Astrocyte (in vitro differentiated cells and primary cell): Measurements from ENCODE around the gene RNASE13. TPM values are rescaled to one million over a fixed set of nuclear protein-coding genes. Genes with fewer than 3 reads are reported as not detected.

Experiments used
- DNase-seq: peaks from one replicate; pipeline ENCODE4 v3.0.0-alpha.2; 2010; ENCODE audit warnings: low read depth
- FAIRE-seq: peaks from 2 replicates; lab custom pipeline; 2011; peaks lifted over from hg19 to GRCh38; lab: Jason Lieb, UNC
- H2AFZ ChIP-seq: 2 replicates; pipeline ENCODE4 v1.6.0; 2012; ENCODE audit warnings: low read depth, low read length, inconsistent platforms
- H3K27ac ChIP-seq: 2 replicates; pipeline ENCODE4 v1.5.1; 2011; ENCODE audit warnings: low read depth, low read length, inconsistent platforms
- H3K27me3 ChIP-seq: 2 replicates; pipeline ENCODE4 v1.6.0; 2011; ENCODE audit warnings: low read length, inconsistent platforms; ENCODE audit not compliant: insufficient read depth
- H3K36me3 ChIP-seq: 2 replicates; pipeline ENCODE4 v1.5.1; 2011; ENCODE audit warnings: low read length, inconsistent platforms; ENCODE audit not compliant: insufficient read depth
- H3K4me1 ChIP-seq: 2 replicates; pipeline ENCODE4 v1.5.1; 2011; ENCODE audit warnings: low read length, inconsistent platforms; ENCODE audit not compliant: insufficient read depth
- H3K4me2 ChIP-seq: 2 replicates; pipeline ENCODE4 v1.6.0; 2012; ENCODE audit warnings: low read length, inconsistent platforms
- H3K4me3 ChIP-seq: 2 replicates; pipeline ENCODE4 v1.5.1; 2011; ENCODE audit warnings: low read depth, mild to moderate bottlenecking, low read length, inconsistent platforms; ENCODE audit not compliant: insufficient read depth
- H3K79me2 ChIP-seq: 2 replicates; pipeline ENCODE4 v1.6.0; 2012; ENCODE audit warnings: mild to moderate bottlenecking, low read length, inconsistent platforms; ENCODE audit not compliant: insufficient read depth
- H3K9ac ChIP-seq: 2 replicates; pipeline ENCODE4 v1.6.0; 2012; ENCODE audit warnings: mild to moderate bottlenecking, low read length, inconsistent platforms
- H3K9me3 ChIP-seq: 2 replicates; pipeline ENCODE4 v1.5.1; 2012; ENCODE audit warnings: low read depth, mild to moderate bottlenecking, low read length, inconsistent platforms; ENCODE audit not compliant: insufficient read depth
- H4K20me1 ChIP-seq: 2 replicates; pipeline ENCODE4 v1.6.0; 2012; ENCODE audit warnings: low read length, inconsistent platforms; ENCODE audit not compliant: insufficient read depth
- H3K27ac Mint-ChIP-seq: one replicate; pipeline ENCODE4 v1.8.0; 2021; ENCODE audit warnings: mild to moderate bottlenecking, mixed read lengths; ENCODE audit not compliant: unreplicated experiment
- H3K27me3 Mint-ChIP-seq: one replicate; pipeline ENCODE4 v1.8.0; 2021; ENCODE audit warnings: low read depth, mixed read lengths; ENCODE audit not compliant: unreplicated experiment
- H3K36me3 Mint-ChIP-seq: one replicate; pipeline ENCODE4 v1.8.0; 2021; ENCODE audit warnings: low read depth, mixed read lengths; ENCODE audit not compliant: unreplicated experiment
- H3K4me1 Mint-ChIP-seq: one replicate; pipeline ENCODE4 v1.8.0; 2021; ENCODE audit warnings: low read depth, mixed read lengths; ENCODE audit not compliant: unreplicated experiment
- H3K4me3 Mint-ChIP-seq: one replicate; pipeline ENCODE4 v1.8.0; 2021; ENCODE audit warnings: mild to moderate bottlenecking, moderate library complexity, mixed read lengths; ENCODE audit not compliant: unreplicated experiment
- H3K9me3 Mint-ChIP-seq: one replicate; pipeline ENCODE4 v1.8.0; 2021; ENCODE audit warnings: mild to moderate bottlenecking, mixed read lengths; ENCODE audit not compliant: unreplicated experiment
- CTCF ChIP-seq: IDR thresholded peaks from 2 replicates; pipeline ENCODE4 v1.5.1; 2011; ENCODE audit warnings: low read depth, mild to moderate bottlenecking, inconsistent platforms, low read length, moderate library complexity; ENCODE audit not compliant: insufficient read depth
- EZH2 ChIP-seq: IDR thresholded peaks from 2 replicates; pipeline ENCODE4 v1.6.1; 2012; ENCODE audit warnings: mild to moderate bottlenecking, low read length, inconsistent platforms; ENCODE audit not compliant: insufficient read depth
- total RNA-seq: library from RNA; stranded (reverse); gene quantifications from 2 replicates; pipeline ENCODE4 v1.2.1, GENCODE V29; 2021

Gene RNASE13
- total RNA-seq, 1 donor from 2014 or later: not detected

- DNase-seq (no peak), FAIRE-seq (no peak)
- Mint-ChIP-seq H3K4me1 (peaks cover 15% of the 10 kb centered on the region), H3K9me3 (peaks cover 5% of the 10 kb centered on the region), H3K36me3 (peaks cover 8% of the 10 kb centered on the region), H3K27me3 (peaks cover 31% of the 10 kb centered on the region), H3K27ac (no peak overlapping the region), H3K4me3 (peak overlapping the region; percentile 40)
- TF ChIP-seq CTCF (no peak), EZH2 (no peak)
- no peaks in the 10 kb centered on the region for H3K36me3 ChIP-seq
- H3K4me1 ChIP-seq: peaks cover 11% of the 10 kb centered on the region
- H3K27me3 ChIP-seq: peaks cover 23% of the 10 kb centered on the region
- H2AFZ ChIP-seq: no peak overlapping the region
- H3K9me3 ChIP-seq: no peaks in the 10 kb centered on the region
- no peak overlapping the region for H3K4me2 ChIP-seq
- no peaks in the 10 kb centered on the region for H3K79me2 ChIP-seq
- H3K27ac ChIP-seq: no peak overlapping the region
- no peak overlapping the region for H3K4me3 ChIP-seq
- no peak overlapping the region for H3K9ac ChIP-seq
- no peaks in the 10 kb centered on the region for H4K20me1 ChIP-seq
Observed at GRCh38 chr14:21020977-21021545, 13.5 kb downstream of the RNASE13 start.

GRCh38 chr14:21019366-21019765 lies 15.2 kb downstream of the RNASE13 start:
- Histone ChIP-seq H3K27me3 (peaks cover 22% of the 10 kb centered on the region), H3K27ac (no peak overlapping the region), H3K4me3 (no peak overlapping the region), H3K36me3 (no peaks in the 10 kb centered on the region), H3K79me2 (no peaks in the 10 kb centered on the region), H3K4me2 (no peak overlapping the region), H3K9me3 (no peaks in the 10 kb centered on the region), H4K20me1 (no peaks in the 10 kb centered on the region), H3K9ac (no peak overlapping the region), H2AFZ (no peak overlapping the region), H3K4me1 (peaks cover 4% of the 10 kb centered on the region)
- no peak for DNase-seq
- Mint-ChIP-seq H3K4me1 (peaks cover 15% of the 10 kb centered on the region), H3K9me3 (peaks cover 5% of the 10 kb centered on the region), H3K4me3 (no peak overlapping the region), H3K27ac (no peak overlapping the region), H3K27me3 (peaks cover 30% of the 10 kb centered on the region), H3K36me3 (peaks cover 8% of the 10 kb centered on the region)
- no peak for TF ChIP-seq EZH2
- no peak for TF ChIP-seq CTCF
- no peak for FAIRE-seq

GRCh38 chr14:21018781-21019180 lies 15.8 kb downstream of the RNASE13 start:
- TF ChIP-seq EZH2 (no peak), CTCF (no peak)
- H4K20me1 ChIP-seq: no peaks in the 10 kb centered on the region
- H3K9me3 ChIP-seq: no peaks in the 10 kb centered on the region
- H3K4me3 ChIP-seq: no peak overlapping the region
- no peak overlapping the region for H3K9ac ChIP-seq
- Mint-ChIP-seq H3K27me3 (peaks cover 25% of the 10 kb centered on the region), H3K9me3 (peaks cover 5% of the 10 kb centered on the region), H3K36me3 (peaks cover 8% of the 10 kb centered on the region), H3K4me3 (no peak overlapping the region), H3K4me1 (peaks cover 12% of the 10 kb centered on the region), H3K27ac (no peak overlapping the region)
- no peak for DNase-seq
- H2AFZ ChIP-seq: no peak overlapping the region
- H3K4me2 ChIP-seq: no peak overlapping the region
- peaks cover 16% of the 10 kb centered on the region for H3K27me3 ChIP-seq
- no peaks in the 10 kb centered on the region for H3K79me2 ChIP-seq
- peaks cover 4% of the 10 kb centered on the region for H3K4me1 ChIP-seq
- no peaks in the 10 kb centered on the region for H3K36me3 ChIP-seq
- FAIRE-seq: no peak
- no peak overlapping the region for H3K27ac ChIP-seq
